MCF 10A (cell line): Measurements from ENCODE around the gene FGF1. TPM values are rescaled to one million over a fixed set of nuclear protein-coding genes. Genes with fewer than 3 reads are reported as not detected.

ENCODE experiments used
- BruUV-seq: library from RNA; stranded (reverse); fragments of 400-500 nt; replicated peaks from 2 replicates; lab custom pipeline; 2021; lab: Mats Ljungman, UMichigan
- CTCF ChIA-PET: fragments of 300-600 bp; sonication (Branson Sonifier 250); formaldehyde crosslinking; extraction: SDS; loops from one replicate; lab custom pipeline; 2021; ENCODE audit warnings: antibody characterized with exemption, inconsistent platforms; lab: Yijun Ruan, JAX
- POLR2A ChIA-PET: fragments of 300-600, 350-650 bp; sonication (Branson Sonifier 250); formaldehyde crosslinking; extraction: SDS; loops from one replicate; lab custom pipeline; 2020; ENCODE audit warnings: antibody characterized with exemption, inconsistent platforms; lab: Yijun Ruan, JAX
- DNase-seq: peaks from one replicate; pipeline ENCODE4 v3.0.0-alpha.2; 2018; ENCODE audit not compliant: unreplicated experiment
- H3K27ac Mint-ChIP-seq: one replicate; pipeline ENCODE4 v1.8.0; 2022; ENCODE audit warnings: mild to moderate bottlenecking, low read depth, mixed read lengths; ENCODE audit not compliant: unreplicated experiment
- H3K27me3 Mint-ChIP-seq: one replicate; pipeline ENCODE4 v1.8.0; 2022; ENCODE audit warnings: mixed read lengths; ENCODE audit not compliant: insufficient read depth, unreplicated experiment
- H3K36me3 Mint-ChIP-seq: one replicate; pipeline ENCODE4 v1.8.0; 2022; ENCODE audit warnings: mild to moderate bottlenecking, moderate library complexity, mixed read lengths; ENCODE audit not compliant: insufficient read depth, unreplicated experiment
- H3K4me1 Mint-ChIP-seq: one replicate; pipeline ENCODE4 v1.8.0; 2022; ENCODE audit warnings: mixed read lengths; ENCODE audit not compliant: insufficient read depth, unreplicated experiment
- H3K4me3 Mint-ChIP-seq: one replicate; pipeline ENCODE4 v1.8.0; 2022; ENCODE audit warnings: mild to moderate bottlenecking, moderate library complexity, mixed read lengths; ENCODE audit not compliant: unreplicated experiment
- H3K9me3 Mint-ChIP-seq: one replicate; pipeline ENCODE4 v1.8.0; 2022; ENCODE audit warnings: mixed read lengths; ENCODE audit not compliant: unreplicated experiment
- intact Hi-C: fragments of 100-400 bp; cut with micrococcal nuclease; formaldehyde crosslinking; loops from 2 replicates; pipeline ENCODE4 v1.14.1; 2022
- total RNA-seq: library from RNA; stranded (reverse); gene quantifications from 2 replicates; pipeline ENCODE4 v1.2.3, GENCODE V29; 2022
- TF ChIP-seq, protein P1 (sequence below): fragments of 200-600 bp; IDR thresholded peaks from one replicate; pipeline ENCODE4 v1.8.0; 2022; ENCODE audit warnings: antibody characterized with exemption, mild to moderate bottlenecking; ENCODE audit not compliant: unreplicated experiment

The FGF1 gene
- total RNA-seq, 1 experiment from 2014 or later: 0.65 TPM

DNA sequence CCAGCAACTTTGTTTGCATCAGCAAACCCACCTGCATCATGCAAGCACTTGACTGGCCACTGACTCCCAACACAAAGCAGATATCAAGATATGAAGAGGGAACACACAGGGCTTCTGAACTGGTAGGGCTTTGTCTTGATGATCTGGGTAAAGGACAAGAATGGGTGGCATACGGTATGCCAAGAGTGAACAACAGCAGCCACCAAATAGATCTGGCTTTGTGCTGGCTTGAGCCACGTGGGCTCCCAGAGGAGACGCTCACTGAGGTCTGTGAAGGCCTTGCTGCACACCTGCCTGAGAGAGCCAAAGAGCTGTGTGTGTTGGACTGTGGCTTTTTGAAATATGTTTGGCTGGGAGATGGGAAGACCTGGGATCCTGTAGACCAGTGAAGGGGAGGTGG, 43.5 kb downstream of the FGF1 start:
- H3K4me1 Mint-ChIP-seq: peaks cover 26% of the 10 kb centered on the region
- intact Hi-C loops: no loop called here

GRCh38 chr5:142641711-142642110, 44.2 kb downstream of the FGF1 start:
- Mint-ChIP-seq H3K9me3 (no peaks in the 10 kb centered on the region), H3K27me3 (no peaks in the 10 kb centered on the region), H3K27ac (no peak overlapping the region), H3K4me1 (peaks cover 26% of the 10 kb centered on the region), H3K36me3 (no peaks in the 10 kb centered on the region), H3K4me3 (no peak overlapping the region)
- BruUV-seq: no TSS peak
- no peak for DNase-seq
- TF ChIP-seq, protein P1, sequence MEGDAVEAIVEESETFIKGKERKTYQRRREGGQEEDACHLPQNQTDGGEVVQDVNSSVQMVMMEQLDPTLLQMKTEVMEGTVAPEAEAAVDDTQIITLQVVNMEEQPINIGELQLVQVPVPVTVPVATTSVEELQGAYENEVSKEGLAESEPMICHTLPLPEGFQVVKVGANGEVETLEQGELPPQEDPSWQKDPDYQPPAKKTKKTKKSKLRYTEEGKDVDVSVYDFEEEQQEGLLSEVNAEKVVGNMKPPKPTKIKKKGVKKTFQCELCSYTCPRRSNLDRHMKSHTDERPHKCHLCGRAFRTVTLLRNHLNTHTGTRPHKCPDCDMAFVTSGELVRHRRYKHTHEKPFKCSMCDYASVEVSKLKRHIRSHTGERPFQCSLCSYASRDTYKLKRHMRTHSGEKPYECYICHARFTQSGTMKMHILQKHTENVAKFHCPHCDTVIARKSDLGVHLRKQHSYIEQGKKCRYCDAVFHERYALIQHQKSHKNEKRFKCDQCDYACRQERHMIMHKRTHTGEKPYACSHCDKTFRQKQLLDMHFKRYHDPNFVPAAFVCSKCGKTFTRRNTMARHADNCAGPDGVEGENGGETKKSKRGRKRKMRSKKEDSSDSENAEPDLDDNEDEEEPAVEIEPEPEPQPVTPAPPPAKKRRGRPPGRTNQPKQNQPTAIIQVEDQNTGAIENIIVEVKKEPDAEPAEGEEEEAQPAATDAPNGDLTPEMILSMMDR: no peak
- ChIA-PET POLR2A (interaction anchor here (0.5 to 5.0 kb wide), 3 partner anchors 13 to 319 kb away, joined by 4 to 30 read pairs (median 4); no protein-coding TSS in a partner anchor), CTCF (interaction anchor here (0.5 to 52.5 kb wide), 5 partner anchors 13 to 73 kb away, joined by 4 to 1243 read pairs (median 11); partner anchors contain the start of gene FGF1)
- intact Hi-C loops: no loop called here

More for the DNA sequence above, 43.5 kb downstream of the FGF1 start:
- no peak overlapping the region for H3K27ac Mint-ChIP-seq
- H3K36me3 Mint-ChIP-seq: no peaks in the 10 kb centered on the region
- ChIA-PET POLR2A (interaction anchor here (5.0 kb wide), 1 partner anchor 13 kb away, joined by 30 read pairs; no protein-coding TSS in a partner anchor), CTCF (interaction anchor here (1.2 to 52.5 kb wide), 5 partner anchors 13 to 72 kb away, joined by 7 to 1243 read pairs (median 38); no protein-coding TSS in a partner anchor)
- no peak overlapping the region for H3K4me3 Mint-ChIP-seq
- TF ChIP-seq, protein P1: no peak
- H3K27me3 Mint-ChIP-seq: no peaks in the 10 kb centered on the region
- no peak for DNase-seq
- H3K9me3 Mint-ChIP-seq: no peaks in the 10 kb centered on the region
- BruUV-seq: no TSS peak

DNA sequence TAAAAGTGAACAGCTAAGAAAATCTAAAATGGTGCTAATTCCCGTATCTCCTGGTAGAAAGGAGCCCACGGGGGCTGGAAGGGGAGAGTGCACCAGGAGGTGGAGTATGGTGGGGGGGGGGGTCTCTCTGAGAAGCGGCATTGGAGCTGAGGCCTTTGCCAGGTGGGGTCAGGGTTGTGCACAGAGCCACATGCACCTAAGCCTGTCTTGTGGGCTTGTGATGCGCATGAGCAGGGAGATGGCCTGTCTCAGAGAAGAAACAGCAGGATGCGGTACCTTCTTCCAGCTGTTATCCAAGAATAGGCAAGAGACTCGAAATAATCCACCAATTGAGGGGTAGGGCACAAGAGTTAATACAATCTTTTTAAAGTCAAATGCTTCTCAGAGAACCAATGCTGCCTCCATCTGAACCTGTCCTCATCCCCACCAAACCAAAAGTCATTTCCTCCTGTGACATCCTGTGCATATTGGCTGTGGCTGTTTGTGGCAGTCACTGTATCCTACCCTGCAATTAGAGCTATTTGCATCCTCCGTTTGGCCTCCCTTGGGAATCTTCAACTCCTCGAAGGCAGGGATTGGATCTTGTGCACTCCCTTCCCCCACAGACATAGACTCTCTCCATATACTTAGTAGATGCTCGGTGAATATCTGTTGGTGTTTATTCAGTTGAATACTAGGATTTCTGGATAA, 45.4 kb downstream of the FGF1 start:
- BruUV-seq: no TSS peak
- Mint-ChIP-seq H3K4me3 (no peak overlapping the region), H3K9me3 (no peaks in the 10 kb centered on the region), H3K36me3 (no peaks in the 10 kb centered on the region), H3K27me3 (no peaks in the 10 kb centered on the region), H3K4me1 (peaks cover 20% of the 10 kb centered on the region), H3K27ac (no peak overlapping the region)
- TF ChIP-seq, protein P1: no peak
- intact Hi-C loops: no loop called here
- POLR2A ChIA-PET: interaction anchor here (1.9 kb wide), 1 partner anchor 26 kb away, joined by 4 read pairs; no protein-coding TSS in a partner anchor
- CTCF ChIA-PET: interaction anchor here (0.6 to 52.5 kb wide), 7 partner anchors 15 to 330 kb away, joined by 3 to 1243 read pairs (median 3); no protein-coding TSS in a partner anchor
- no peak for DNase-seq

GRCh38 chr5:142639455-142639854, 46.4 kb downstream of the FGF1 start:
- Mint-ChIP-seq H3K27me3 (no peaks in the 10 kb centered on the region), H3K4me1 (peaks cover 11% of the 10 kb centered on the region), H3K4me3 (no peak overlapping the region), H3K9me3 (no peaks in the 10 kb centered on the region), H3K36me3 (no peaks in the 10 kb centered on the region), H3K27ac (no peak overlapping the region)
- TF ChIP-seq, protein P1: no peak
- DNase-seq: no peak
- intact Hi-C loops: no loop called here
- POLR2A ChIA-PET: no interaction called here
- BruUV-seq: no TSS peak
- CTCF ChIA-PET: interaction anchor here (0.9 to 52.5 kb wide), 5 partner anchors 16 to 75 kb away, joined by 3 to 1243 read pairs (median 5); no protein-coding TSS in a partner anchor
